HG03565 (cell line): ENCODE data around the gene NOTCH2.
"Not testable (repeated sequence)": the region's sequence is repeated elsewhere in the genome, so short reads cannot be mapped to it uniquely, and the experiment has no call there.

ENCODE experiments used
- ATAC-seq: cut with Tn5 transposase; IDR thresholded peaks from one replicate; pipeline ENCODE4 v1.9.1; 2021; ENCODE audit warnings: mild to moderate bottlenecking, moderate library complexity; ENCODE audit not compliant: unreplicated experiment

Gene NOTCH2

GRCh38 chr1:120069920-120070214 is 405 bp upstream of the NOTCH2 start:
- ATAC-seq = not testable (repeated sequence)

- ATAC-seq = not testable (repeated sequence)
Observed at GRCh38 chr1:120068683-120069066, 787 bp downstream of the NOTCH2 start.

- not testable (repeated sequence) for ATAC-seq
Observed at GRCh38 chr1:120048208-120048607, 21.3 kb downstream of the NOTCH2 start.

- ATAC-seq = not testable (repeated sequence)
Observed at GRCh38 chr1:120041771-120042170, 27.7 kb downstream of the NOTCH2 start.

GRCh38 chr1:120032253-120032652 is 37.2 kb downstream of the NOTCH2 start:
- ATAC-seq = not testable (repeated sequence)

GRCh38 chr1:120023791-120024190 is 45.7 kb downstream of the NOTCH2 start:
- not testable (repeated sequence) for ATAC-seq

GRCh38 chr1:120014978-120015377 is 54.5 kb downstream of the NOTCH2 start:
- ATAC-seq = not testable (repeated sequence)

GRCh38 chr1:120008320-120008719 is 61.1 kb downstream of the NOTCH2 start:
- ATAC-seq = not testable (repeated sequence)

- not testable (repeated sequence) for ATAC-seq
Observed at GRCh38 chr1:120007850-120008249, 61.6 kb downstream of the NOTCH2 start.

- ATAC-seq = not testable (repeated sequence)
Observed at GRCh38 chr1:120001035-120001434, 68.4 kb downstream of the NOTCH2 start.

GRCh38 chr1:119996731-119997312 is 72.6 kb downstream of the NOTCH2 start:
- not testable (repeated sequence) for ATAC-seq

GRCh38 chr1:119995975-119996374 is 73.5 kb downstream of the NOTCH2 start:
- ATAC-seq = not testable (repeated sequence)

- ATAC-seq = peak; percentile 62
Observed at GRCh38 chr1:119988306-119989062, 81.0 kb downstream of the NOTCH2 start.

- ATAC-seq = peak; percentile 67
Observed at GRCh38 chr1:119987686-119988085, 81.8 kb downstream of the NOTCH2 start.

- no peak for ATAC-seq
Observed at GRCh38 chr1:119987112-119987511, 82.3 kb downstream of the NOTCH2 start.

GRCh38 chr1:119986007-119986497 is 83.4 kb downstream of the NOTCH2 start:
- no peak for ATAC-seq

- no peak for ATAC-seq
Observed at GRCh38 chr1:119984771-119985170, 84.7 kb downstream of the NOTCH2 start.

- ATAC-seq = no peak
Observed at GRCh38 chr1:119981986-119982815, 87.3 kb downstream of the NOTCH2 start.

GRCh38 chr1:119981496-119981895 is 88.0 kb downstream of the NOTCH2 start:
- no peak for ATAC-seq

GRCh38 chr1:119978018-119978505 is 91.4 kb downstream of the NOTCH2 start:
- no peak for ATAC-seq

GRCh38 chr1:119977113-119977736 is 92.2 kb downstream of the NOTCH2 start:
- ATAC-seq = not testable (repeated sequence)
